Natural killer cell (primary cell): ENCODE measurements around the gene KRT13. TPM values are rescaled to one million over a fixed set of nuclear protein-coding genes. Genes with fewer than 3 reads are reported as not detected.

Source experiments
- ATAC-seq, 3 donors: fragments of 150-1000 bp in 2 of 3; fragments of 200-7000 bp in 1 of 3; cut with Tn5 transposase; 1 replicate in 1 of 3; 2 replicates in 2 of 3; pipeline ENCODE4 v1.10.0; 2021; ENCODE audit warnings: mild to moderate bottlenecking in 2 of 3, moderate library complexity in 2 of 3
- DNase-seq, 2 donors: peaks; one replicate each; pipeline versions ENCODE4 v3.0.0 to v3.0.0-alpha.2; 2013 to 2021; ENCODE audit warnings: mixed read lengths in 1 of 2
- H3K27ac ChIP-seq: one replicate; pipeline ENCODE4 v1.5.1; 2013; ENCODE audit warnings: mild to moderate bottlenecking, low read length
- H3K27me3 ChIP-seq: one replicate; pipeline ENCODE4 v1.6.1; 2013; ENCODE audit warnings: low read length; ENCODE audit not compliant: control insufficient read depth, insufficient read depth
- H3K36me3 ChIP-seq: one replicate; pipeline ENCODE4 v1.6.1; 2013; ENCODE audit warnings: low read length; ENCODE audit not compliant: control insufficient read depth, insufficient read depth
- H3K4me1 ChIP-seq: one replicate; pipeline ENCODE4 v1.6.1; 2013; ENCODE audit warnings: low read length; ENCODE audit not compliant: control insufficient read depth, insufficient read depth
- H3K4me3 ChIP-seq: one replicate; pipeline ENCODE4 v1.5.1; 2013; ENCODE audit warnings: low read length
- H3K9me3 ChIP-seq: one replicate; pipeline ENCODE4 v1.6.1; 2013; ENCODE audit warnings: low read length; ENCODE audit not compliant: control insufficient read depth, insufficient read depth
- H3K27ac Mint-ChIP-seq, 2 donors: one replicate each; pipeline ENCODE4 v1.8.0; 2022; ENCODE audit warnings: mild to moderate bottlenecking in 2 of 2, mixed read lengths in 2 of 2, moderate library complexity in 1 of 2
- H3K27me3 Mint-ChIP-seq, 2 donors: one replicate each; pipeline ENCODE4 v1.8.0; 2022; ENCODE audit warnings: low read depth in 2 of 2, mixed read lengths in 2 of 2
- H3K36me3 Mint-ChIP-seq: one replicate; pipeline ENCODE4 v1.8.0; 2022; ENCODE audit warnings: mixed read lengths
- H3K4me1 Mint-ChIP-seq, 2 donors: one replicate each; pipeline ENCODE4 v1.8.0; 2022; ENCODE audit warnings: mixed read lengths in 2 of 2
- H3K4me3 Mint-ChIP-seq: one replicate; pipeline ENCODE4 v1.8.0; 2022; ENCODE audit warnings: mild to moderate bottlenecking, moderate library complexity, mixed read lengths
- H3K9me3 Mint-ChIP-seq, 2 donors: one replicate each; pipeline ENCODE4 v1.8.0; 2022; ENCODE audit warnings: mixed read lengths in 2 of 2
- CTCF ChIP-seq: fragments of 200-600 bp; IDR thresholded peaks from one replicate; pipeline ENCODE4 v1.8.0; 2022; ENCODE audit warnings: antibody characterized with exemption
- WGBS: methylation state at CpG from one replicate; pipeline ENCODE4 v1.1.7; 2013; ENCODE audit warnings: missing lambda C conversion rate; ENCODE audit not compliant: insufficient coverage; 5-methylcytosine and 5-hydroxymethylcytosine counted together
- intact Hi-C: fragments of 100-400 bp; cut with micrococcal nuclease; formaldehyde crosslinking; loops from one replicate; pipeline ENCODE4 v1.14.2; 2022
- total RNA-seq, 4 donors: library from RNA; stranded (reverse); fragments of 120-200 nt in 1 of 4; gene quantifications; one replicate each; pipeline versions ENCODE4 v1.2.3 to v1.2.4, GENCODE V29; 2013 to 2022

Gene KRT13
- total RNA-seq, 3 donors from 2014 or later (not counting 1 experiment from before 2014, with no cell fraction given) = not detected

GRCh38 chr17:41542357-41542756, 36.9 kb upstream of the KRT13 start:
- ATAC-seq = no peak
- H3K36me3 ChIP-seq = no peaks in the 10 kb centered on the region
- DNase-seq = no peak
- no peak overlapping the region for H3K27ac ChIP-seq
- Mint-ChIP-seq H3K4me3 (no peak overlapping the region), H3K9me3 (peaks cover 0 to 3% of the 10 kb centered on the region in 2 donors), H3K36me3 (no peaks in the 10 kb centered on the region), H3K4me1 (peaks cover 0 to under 1% of the 10 kb centered on the region in 2 donors), H3K27ac (no peak overlapping the region), H3K27me3 (peaks cover 4 to 21% of the 10 kb centered on the region in 2 donors)
- H3K4me3 ChIP-seq = no peak overlapping the region
- no peaks in the 10 kb centered on the region for H3K27me3 ChIP-seq
- intact Hi-C loops = no loop called here
- H3K4me1 ChIP-seq = no peaks in the 10 kb centered on the region
- WGBS = no CpG with 5 or more reads among the region's 2 CpGs
- H3K9me3 ChIP-seq = no peaks in the 10 kb centered on the region
- no peak for TF ChIP-seq CTCF

GRCh38 chr17:41540921-41541625, 35.7 kb upstream of the KRT13 start:
- no peak for ATAC-seq
- Mint-ChIP-seq H3K27ac (no peak overlapping the region), H3K27me3 (peaks cover 14 to 26% of the 10 kb centered on the region in 2 donors), H3K9me3 (no peaks in the 10 kb centered on the region), H3K36me3 (no peaks in the 10 kb centered on the region), H3K4me1 (no peaks in the 10 kb centered on the region), H3K4me3 (no peak overlapping the region)
- Histone ChIP-seq H3K27ac (no peak overlapping the region), H3K4me3 (no peak overlapping the region), H3K27me3 (no peaks in the 10 kb centered on the region), H3K4me1 (no peaks in the 10 kb centered on the region), H3K9me3 (no peaks in the 10 kb centered on the region), H3K36me3 (no peaks in the 10 kb centered on the region)
- 83% methylated on average over 10 of the region's 10 CpGs for WGBS
- TF ChIP-seq CTCF = no peak
- DNase-seq = no peak
- intact Hi-C loops = no loop called here

DNA sequence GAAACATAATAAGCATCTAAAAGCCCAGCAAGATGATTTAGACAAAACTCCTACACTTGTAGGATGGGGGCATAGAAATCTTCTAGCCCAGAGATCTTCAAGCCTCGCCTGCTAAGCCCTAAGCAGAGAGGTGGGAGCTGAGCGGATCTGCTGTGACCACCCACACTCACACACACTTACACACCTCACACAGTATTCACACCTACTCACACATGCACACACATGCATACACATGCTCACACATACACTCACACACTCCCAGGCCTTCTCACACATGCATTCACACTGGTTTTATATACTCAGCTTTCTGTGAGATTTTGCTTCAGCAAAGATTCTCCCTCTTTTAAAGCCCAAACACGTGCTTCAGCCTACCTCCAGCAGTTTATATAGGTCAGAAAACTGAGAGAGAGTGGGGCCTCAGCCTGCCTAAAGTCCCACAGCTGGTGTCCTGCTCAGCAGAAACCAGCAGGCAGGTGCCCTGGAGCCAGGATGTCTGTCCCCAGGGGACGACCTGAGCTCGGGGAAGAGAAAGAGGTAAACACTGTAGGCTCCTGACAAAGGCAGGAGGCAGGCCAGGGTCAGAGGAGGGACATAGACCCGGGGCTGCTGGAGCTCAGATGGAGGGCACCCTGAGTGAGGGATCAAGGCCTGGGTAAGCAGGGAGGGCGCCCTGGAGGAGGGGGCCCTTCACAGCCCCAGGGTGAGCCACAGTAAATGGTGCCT, 34.7 kb upstream of the KRT13 start:
- Mint-ChIP-seq H3K27me3 (peaks cover 17 to 30% of the 10 kb centered on the region in 2 donors), H3K4me1 (no peaks in the 10 kb centered on the region), H3K27ac (no peak overlapping the region), H3K36me3 (no peaks in the 10 kb centered on the region), H3K9me3 (no peaks in the 10 kb centered on the region), H3K4me3 (no peak overlapping the region)
- 76% methylated on average over 7 of the region's 7 CpGs for WGBS
- H3K4me1 ChIP-seq = no peaks in the 10 kb centered on the region
- H3K27me3 ChIP-seq = no peaks in the 10 kb centered on the region
- no peaks in the 10 kb centered on the region for H3K9me3 ChIP-seq
- no peak overlapping the region for H3K4me3 ChIP-seq
- H3K36me3 ChIP-seq = no peaks in the 10 kb centered on the region
- DNase-seq (no peak), ATAC-seq (no peak)
- intact Hi-C loops = no loop called here
- no peak overlapping the region for H3K27ac ChIP-seq
- no peak for TF ChIP-seq CTCF
